GM18909 (cell line): Measurements from ENCODE around the gene DGKA.
"Not testable (repeated sequence)": the region's sequence is repeated elsewhere in the genome, so short reads cannot be mapped to it uniquely, and the experiment has no call there.

Experiments used
- ATAC-seq: cut with Tn5 transposase; IDR thresholded peaks from one replicate; pipeline ENCODE4 v1.9.1; 2021; ENCODE audit warnings: mild to moderate bottlenecking; ENCODE audit not compliant: unreplicated experiment, poor library complexity

Gene DGKA

DNA sequence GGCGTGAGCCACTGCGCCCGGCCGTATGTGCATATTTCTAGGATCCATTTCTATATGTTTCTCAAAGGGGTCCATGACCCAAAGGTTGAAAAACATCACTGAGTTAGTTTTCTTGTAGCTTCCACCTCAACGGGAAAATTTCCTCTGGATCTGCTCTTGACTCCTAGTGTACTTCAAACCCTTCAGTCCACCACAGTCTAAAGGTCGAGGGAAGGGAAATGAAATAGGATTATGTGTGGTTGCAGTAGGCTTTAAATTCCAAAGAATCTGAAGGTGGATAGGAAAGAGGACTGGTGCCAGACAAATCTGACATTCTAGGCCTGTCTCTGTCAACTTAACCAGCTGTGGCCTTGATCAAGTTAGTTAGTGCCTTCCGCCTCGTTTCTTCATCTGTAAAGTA lies 64.4 kb downstream of the DGKA start:
- no peak for ATAC-seq

- no peak for ATAC-seq
Observed at GRCh38 chr12:55996201-55996714, 65.3 kb downstream of the DGKA start.

DNA sequence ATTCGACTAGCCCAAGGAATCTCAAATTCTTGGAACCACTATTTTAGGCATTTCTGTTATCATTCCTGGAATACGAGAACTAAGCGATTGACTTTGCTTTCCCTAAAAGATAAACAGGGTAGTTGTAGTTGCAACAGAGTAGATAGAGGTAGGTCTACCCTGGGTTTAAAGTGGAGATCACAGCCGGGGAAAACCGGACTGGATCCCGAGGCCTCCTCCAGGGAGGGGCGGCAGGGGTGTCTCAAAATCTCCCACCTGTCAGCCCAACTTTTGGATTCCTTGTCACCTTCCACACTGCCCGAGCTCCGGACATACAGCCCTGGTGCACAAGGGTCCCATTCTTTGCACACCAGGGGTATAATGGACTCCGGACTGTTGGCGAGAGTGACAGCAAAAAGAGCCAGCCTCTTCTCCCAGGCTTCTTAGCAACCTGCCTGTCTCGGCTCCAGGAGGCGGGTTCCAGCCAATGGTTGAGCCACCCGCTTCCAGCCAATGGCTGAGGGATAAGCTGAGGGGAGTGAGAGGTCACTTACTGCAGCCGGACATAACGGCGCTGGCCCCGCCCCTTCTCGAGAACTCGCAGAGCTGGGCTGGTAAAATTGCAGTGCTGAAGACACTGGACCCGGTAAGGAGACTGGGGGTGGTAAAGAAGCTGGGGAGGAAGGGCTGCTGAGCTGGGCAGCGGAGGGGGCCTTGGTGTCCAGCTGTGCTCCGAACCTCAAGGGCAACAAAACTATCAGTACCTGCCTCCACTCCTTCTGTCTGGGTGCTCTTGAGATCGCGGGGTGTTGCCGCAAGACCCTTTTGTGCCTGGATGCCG lies 66.0 kb downstream of the DGKA start, which contains the start of gene SUOX:
SUOX (plus strand) TSS at position 562 of the 820 bp plus-strand sequence. CDS start 4,946 bp downstream, outside the sequence.
- peak; percentile 99 for ATAC-seq

GRCh38 chr12:55997535-55997859 lies 66.5 kb downstream of the DGKA start:
- ATAC-seq = peak; percentile 4

- not testable (repeated sequence) for ATAC-seq
Observed at GRCh38 chr12:55999522-55999921, 68.6 kb downstream of the DGKA start.

DNA sequence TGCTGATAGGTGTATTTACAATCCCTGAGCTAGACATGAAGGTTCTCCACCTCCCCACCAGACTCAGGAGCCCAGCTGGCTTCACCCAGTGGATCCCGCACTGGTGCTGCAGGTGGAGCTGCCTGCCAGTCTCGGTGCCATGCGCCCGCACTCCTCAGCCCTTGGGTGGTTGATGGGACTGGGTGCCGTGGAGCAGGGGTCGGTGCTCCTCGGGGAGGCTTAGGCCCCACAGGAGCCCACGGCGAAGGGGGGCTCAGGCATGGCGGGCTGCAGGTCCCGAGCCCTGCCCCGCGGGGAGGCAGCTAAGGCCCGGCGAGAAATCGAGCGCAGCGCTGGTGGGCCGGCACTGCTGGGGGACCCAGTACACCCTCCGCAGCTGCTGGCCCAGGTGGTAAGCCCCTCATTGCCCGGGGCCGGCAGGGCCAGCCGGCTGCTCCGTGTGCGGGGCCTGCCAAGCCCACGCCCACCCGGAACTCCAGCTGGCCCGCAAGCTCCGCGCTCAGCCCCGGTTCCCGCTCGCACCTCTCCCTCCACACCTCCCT lies 69.1 kb downstream of the DGKA start:
- not testable (repeated sequence) for ATAC-seq

- ATAC-seq = no peak
Observed at GRCh38 chr12:56001487-56002100, 70.6 kb downstream of the DGKA start.

GRCh38 chr12:56003376-56003775 lies 72.4 kb downstream of the DGKA start:
- not testable (repeated sequence) for ATAC-seq
